H1 (cell line): ENCODE measurements around the gene GRIK4. TPM values are rescaled to one million over a fixed set of nuclear protein-coding genes. Genes with fewer than 3 reads are reported as not detected.

Experiments used
- CTCF ChIA-PET: fragments of 300-600 bp; sonication (Branson Sonifier 250); formaldehyde crosslinking; loops from one replicate; lab custom pipeline; 2021; ENCODE audit not compliant: partially characterized antibody; lab: Charles Lee
- POLR2A ChIA-PET: fragments of 300-600 bp; sonication (Branson Sonifier 250); formaldehyde crosslinking; loops from one replicate; lab custom pipeline; 2021; ENCODE audit warnings: inconsistent platforms; ENCODE audit not compliant: partially characterized antibody; lab: Charles Lee
- DNase-seq, 2 experiments: peaks; one replicate each; pipeline versions ENCODE4 v3.0.0 to v3.0.0-alpha.2; 2010 to 2022; ENCODE audit warnings: low spot score in 2 of 2, low read depth in 1 of 2, mixed read lengths in 1 of 2
- FAIRE-seq: peaks from 2 replicates; lab custom pipeline; 2011; peaks lifted over from hg19 to GRCh38; lab: Jason Lieb, UNC
- H2AFZ ChIP-seq: 2 replicates; pipeline ENCODE4 v1.8.1; 2012; ENCODE audit warnings: low read length, inconsistent platforms
- H2AK5ac ChIP-seq: 2 replicates; pipeline ENCODE4 v1.6.1; 2013; ENCODE audit warnings: low read depth, low read length
- H2BK120ac ChIP-seq: replicated peaks from 2 replicates; pipeline ENCODE3; 2013; ENCODE audit warnings: low read depth, low read length, inconsistent platforms
- H2BK12ac ChIP-seq: 2 replicates; pipeline ENCODE4 v1.6.1; 2013; ENCODE audit warnings: low read depth, low read length
- H2BK15ac ChIP-seq: 2 replicates; pipeline ENCODE4 v1.6.1; 2013; ENCODE audit warnings: low read length
- H2BK20ac ChIP-seq: 2 replicates; pipeline ENCODE4 v1.6.1; 2013; ENCODE audit warnings: low read length
- H2BK5ac ChIP-seq: 2 replicates; pipeline ENCODE4 v1.6.1; 2013; ENCODE audit warnings: low read depth, low read length
- H3K14ac ChIP-seq: 2 replicates; pipeline ENCODE4 v1.6.1; 2013; ENCODE audit warnings: inconsistent platforms; ENCODE audit not compliant: insufficient read length
- H3K18ac ChIP-seq: 2 replicates; pipeline ENCODE4 v1.6.1; 2013; ENCODE audit warnings: low read length; ENCODE audit errors: extremely low read depth
- H3K23ac ChIP-seq: 2 replicates; pipeline ENCODE4 v1.6.1; 2013; ENCODE audit warnings: inconsistent platforms; ENCODE audit not compliant: insufficient read length
- H3K23me2 ChIP-seq: 2 replicates; pipeline ENCODE4 v1.6.1; 2013; ENCODE audit warnings: low read depth, low read length
- H3K27ac ChIP-seq: 2 replicates; pipeline ENCODE4 v1.6.1; 2011; ENCODE audit warnings: low read depth, low read length, inconsistent platforms
- H3K27me3 ChIP-seq, 4 experiments: replicated peaks in 1 of 4; 1 replicate in 1 of 4; 2 replicates in 3 of 4; pipeline versions ENCODE4 v1.6.1 to v1.8.1; 2011 to 2013; ENCODE audit warnings: low read length in 3 of 4, mild to moderate bottlenecking in 3 of 4, inconsistent platforms in 2 of 4, mixed read lengths in 2 of 4, moderate library complexity in 1 of 4; ENCODE audit not compliant: control insufficient read depth in 3 of 4, insufficient read depth in 3 of 4; ENCODE audit errors: extremely low read depth in 1 of 4
- H3K36me3 ChIP-seq, 4 experiments: 2 replicates each; pipeline versions ENCODE4 v1.6.1 to v1.8.1; 2011 to 2013; ENCODE audit warnings: mild to moderate bottlenecking in 4 of 4, low read length in 3 of 4, moderate library complexity in 2 of 4, control low read depth in 1 of 4, inconsistent platforms in 1 of 4; ENCODE audit not compliant: insufficient read depth in 4 of 4, control insufficient read depth in 2 of 4
- H3K4ac ChIP-seq: replicated peaks from 2 replicates; pipeline ENCODE3; 2013; ENCODE audit warnings: low read length, low read depth, mixed read lengths, inconsistent platforms; ENCODE audit not compliant: insufficient read length
- H3K4me1 ChIP-seq, 4 experiments: replicated peaks in 1 of 4; 1 replicate in 1 of 4; 2 replicates in 3 of 4; pipeline versions ENCODE4 v1.6.1 to v1.8.1; 2011 to 2013; ENCODE audit warnings: low read length in 3 of 4, inconsistent platforms in 2 of 4, mixed read lengths in 1 of 4; ENCODE audit not compliant: insufficient read depth in 4 of 4, control insufficient read depth in 3 of 4
- H3K4me2 ChIP-seq, 2 experiments: 2 replicates each; pipeline versions ENCODE4 v1.6.1 to v1.8.1; 2011 to 2013; ENCODE audit warnings: low read depth in 2 of 2, low read length in 2 of 2, control low read depth in 1 of 2, inconsistent platforms in 1 of 2, mild to moderate bottlenecking in 1 of 2; ENCODE audit not compliant: insufficient read depth in 1 of 2
- H3K4me3 ChIP-seq, 4 experiments: fragments of 200-600, 300-600 bp in 1 of 4; sonication (generic), shearing (Covaris generic), sonication (Bioruptor Twin) in 1 of 4; 2 replicates each; pipeline versions ENCODE4 v1.5.1 to v1.8.1; 2011 to 2016; ENCODE audit warnings: low read length in 4 of 4, low read depth in 3 of 4, control low read depth in 2 of 4, inconsistent platforms in 2 of 4, mild to moderate bottlenecking in 2 of 4, mixed read lengths in 1 of 4, moderate library complexity in 1 of 4; ENCODE audit not compliant: insufficient read depth in 2 of 4; ENCODE audit errors: extremely low read depth in 1 of 4
- H3K56ac ChIP-seq: replicated peaks from 2 replicates; pipeline ENCODE3; 2013; ENCODE audit warnings: low read depth, mild to moderate bottlenecking, mixed read lengths, low read length, inconsistent platforms; ENCODE audit not compliant: insufficient read length
- H3K79me1 ChIP-seq: 2 replicates; pipeline ENCODE4 v1.6.1; 2013; ENCODE audit warnings: low read depth, low read length, control low read depth
- H3K79me2 ChIP-seq, 2 experiments: 2 replicates each; pipeline versions ENCODE4 v1.6.1 to v1.8.1; 2012 to 2013; ENCODE audit warnings: low read length in 2 of 2, mild to moderate bottlenecking in 2 of 2, inconsistent platforms in 1 of 2; ENCODE audit not compliant: insufficient read depth in 2 of 2, control insufficient read depth in 1 of 2
- H3K9ac ChIP-seq, 4 experiments: replicated peaks in 1 of 4; 1 replicate in 1 of 4; 2 replicates in 3 of 4; pipeline versions ENCODE4 v1.6.1 to v1.8.1; 2011 to 2013; ENCODE audit warnings: low read depth in 3 of 4, low read length in 3 of 4, control low read depth in 2 of 4, mild to moderate bottlenecking in 2 of 4, moderate library complexity in 2 of 4, inconsistent platforms in 1 of 4; ENCODE audit errors: extremely low read depth in 1 of 4
- H3K9me3 ChIP-seq, 2 experiments: 2 replicates each; pipeline versions ENCODE4 v1.6.1 to v1.8.1; 2012 to 2013; ENCODE audit warnings: mild to moderate bottlenecking in 2 of 2, moderate library complexity in 2 of 2, control low read depth in 1 of 2, inconsistent platforms in 1 of 2, low read depth in 1 of 2, low read length in 1 of 2, mixed read lengths in 1 of 2; ENCODE audit not compliant: insufficient read depth in 2 of 2
- H4K20me1 ChIP-seq, 2 experiments: replicated peaks in 1 of 2; 2 replicates each; pipeline versions ENCODE3 to v1.8.1; 2011 to 2013; ENCODE audit warnings: inconsistent platforms in 2 of 2, low read length in 2 of 2, mild to moderate bottlenecking in 1 of 2; ENCODE audit not compliant: insufficient read depth in 2 of 2, control insufficient read depth in 1 of 2
- H4K5ac ChIP-seq: 2 replicates; pipeline ENCODE4 v1.6.1; 2013; ENCODE audit warnings: low read length, low read depth, mixed read lengths, inconsistent platforms; ENCODE audit not compliant: insufficient read length
- H4K8ac ChIP-seq: 2 replicates; pipeline ENCODE4 v1.8.0; 2013; ENCODE audit warnings: mild to moderate bottlenecking, moderate library complexity, low read length, inconsistent platforms; ENCODE audit not compliant: insufficient read depth; ENCODE audit errors: extremely low read depth
- H4K91ac ChIP-seq: replicated peaks from 2 replicates; pipeline ENCODE3; 2013; ENCODE audit warnings: low read length, mixed read lengths, inconsistent platforms; ENCODE audit not compliant: insufficient read length
- CTBP2 ChIP-seq: IDR thresholded peaks from 2 replicates; pipeline ENCODE4 v1.7.0; 2011; ENCODE audit warnings: borderline replicate concordance, mild to moderate bottlenecking, moderate library complexity, mixed read lengths, low read length; ENCODE audit not compliant: insufficient read depth, insufficient read length
- JUN ChIP-seq: IDR thresholded peaks from 2 replicates; pipeline ENCODE4 v1.6.1; 2011; ENCODE audit warnings: low read depth, mild to moderate bottlenecking, improper control_type of control experiment, low read length
- JUND ChIP-seq: IDR thresholded peaks from 2 replicates; pipeline ENCODE4 v1.6.1; 2011; ENCODE audit warnings: mild to moderate bottlenecking, improper control_type of control experiment, low read length
- KDM1A ChIP-seq: fragments of 200-600, 300-600 bp; sonication (generic); IDR thresholded peaks from 2 replicates; pipeline ENCODE4 v1.7.1; 2016; ENCODE audit warnings: mild to moderate bottlenecking, low read length, borderline replicate concordance
- NANOG ChIP-seq: IDR thresholded peaks from 2 replicates; pipeline ENCODE4 v1.6.1; 2011; ENCODE audit warnings: low read length, low read depth, mild to moderate bottlenecking, inconsistent platforms; ENCODE audit not compliant: insufficient read depth, poor library complexity, severe bottlenecking
- POLR2A ChIP-seq, 2 experiments: IDR thresholded peaks; 1 replicate in 1 of 2; 2 replicates in 1 of 2; pipeline ENCODE4 v1.6.1; 2011; ENCODE audit warnings: low read depth in 2 of 2, low read length in 2 of 2, mild to moderate bottlenecking in 2 of 2; ENCODE audit errors: control extremely low read depth in 1 of 2
- WGBS, 2 experiments: shearing (Covaris generic) in 1 of 2; methylation state at CpG; one replicate each; pipeline versions ENCODE4 v1.1.6 to v1.1.7; 2013 to 2015; ENCODE audit warnings: low lambda C conversion rate in 2 of 2, mixed read lengths in 2 of 2, inconsistent platforms in 1 of 2, low coverage in 1 of 2, missing lambda C conversion rate in 1 of 2; ENCODE audit not compliant: insufficient replicate concordance in 2 of 2, insufficient coverage in 1 of 2, insufficient read length in 1 of 2; ENCODE audit errors: extremely low coverage in 1 of 2, missing lambda C conversion rate in 1 of 2; 5-methylcytosine and 5-hydroxymethylcytosine counted together
- polyA plus RNA-seq, 7 experiments: library from polyadenylated mRNA; depleted of rRNA in 3 of 7; stranded (reverse) in 5 of 7; unstranded in 2 of 7; fragments of >200 nt in 5 of 7; fragments of 200-250 nt in 2 of 7; gene quantifications; 1 replicate in 5 of 7; 2 replicates in 1 of 7; 4 replicates in 1 of 7; pipeline versions ENCODE4 v1.2.1 to v1.2.3, GENCODE V29; 2011 to 2013; ENCODE audit warnings: missing spikeins in 2 of 7, mixed read lengths in 2 of 7
- total RNA-seq: library from RNA; stranded (reverse); fragmentation: NEBNext Ultra II Directional; extraction: Animal tissue kit (Norgen Biotek cat#: 25700); gene quantifications from 2 replicates; pipeline ENCODE4 v1.2.1, GENCODE V29; 2021

Gene GRIK4
- total and polyA plus RNA-seq, 2 of the 8 experiments (the other 6 are each of a cell fraction or from before 2014, with no cell fraction given), result 1.2 to 2.9 TPM

- no peak for FAIRE-seq
- H2BK5ac ChIP-seq, result no peak overlapping the region
- peaks cover 2 to 6% (median 5%) of the 10 kb centered on the region in 4 experiments; a peak in 5 of 7 replicates for H3K4me1 ChIP-seq
- H2BK15ac ChIP-seq, result no peak overlapping the region
- H4K20me1 ChIP-seq, result no peaks in the 10 kb centered on the region
- no peak overlapping the region for H2BK12ac ChIP-seq
- no peaks in the 10 kb centered on the region for H3K27me3 ChIP-seq
- DNase-seq, result no peak
- 89% methylated on average over 2 of the region's 2 CpGs; no CpG with 5 or more reads in 1 of the 2 experiments for WGBS, 2 experiments
- H3K56ac ChIP-seq, result no peak overlapping the region
- no peaks in the 10 kb centered on the region for H3K79me2 ChIP-seq
- no peaks in the 10 kb centered on the region for H3K23me2 ChIP-seq
- H3K4me3 ChIP-seq, result no peak overlapping the region
- no peak overlapping the region for H3K23ac ChIP-seq
- no peak overlapping the region for H3K18ac ChIP-seq
- H4K5ac ChIP-seq, result no peak overlapping the region
- H4K8ac ChIP-seq, result no peak overlapping the region
- H3K79me1 ChIP-seq, result no peaks in the 10 kb centered on the region
- no peak for TF ChIP-seq JUN
- no peak for TF ChIP-seq CTBP2
- TF ChIP-seq POLR2A (IDR thresholded peaks at IDR 0.05; ENCODE audit: control extremely low read depth in 1 of 2, low read depth in 2 of 2, low read length in 2 of 2), result no peak
- no peak for TF ChIP-seq KDM1A
- TF ChIP-seq NANOG, result no peak
- no peak for TF ChIP-seq JUND
- peaks cover 7 to 10% of the 10 kb centered on the region in 2 experiments for H3K9me3 ChIP-seq
- no peak overlapping the region for H3K27ac ChIP-seq
- no peak overlapping the region for H2BK120ac ChIP-seq
- H3K14ac ChIP-seq, result no peak overlapping the region
- H3K9ac ChIP-seq, result no peak overlapping the region
- no peak overlapping the region for H2BK20ac ChIP-seq
- no peak overlapping the region for H4K91ac ChIP-seq
- CTCF ChIA-PET, result no interaction called here
- no peaks in the 10 kb centered on the region for H3K36me3 ChIP-seq
- H2AFZ ChIP-seq, result no peak overlapping the region
- H2AK5ac ChIP-seq, result no peak overlapping the region
- POLR2A ChIA-PET, result no interaction called here
- no peak overlapping the region for H3K4me2 ChIP-seq
- H3K4ac ChIP-seq, result no peak overlapping the region
Observed at GRCh38 chr11:120942701-120943100, 431.2 kb downstream of the GRIK4 start.
